HG03060 (cell line): ENCODE data around the gene RAVER1.

Experiments
- ATAC-seq: cut with Tn5 transposase; IDR thresholded peaks from one replicate; pipeline ENCODE4 v1.9.1; 2021; ENCODE audit warnings: low read depth, moderate number of reproducible peaks; ENCODE audit not compliant: unreplicated experiment

RAVER1 gene

GRCh38 chr19:10318807-10319682 lies 14.3 kb downstream of the RAVER1 start:
- ATAC-seq = no peak

GRCh38 chr19:10317857-10318462 lies 15.4 kb downstream of the RAVER1 start:
- no peak for ATAC-seq

DNA sequence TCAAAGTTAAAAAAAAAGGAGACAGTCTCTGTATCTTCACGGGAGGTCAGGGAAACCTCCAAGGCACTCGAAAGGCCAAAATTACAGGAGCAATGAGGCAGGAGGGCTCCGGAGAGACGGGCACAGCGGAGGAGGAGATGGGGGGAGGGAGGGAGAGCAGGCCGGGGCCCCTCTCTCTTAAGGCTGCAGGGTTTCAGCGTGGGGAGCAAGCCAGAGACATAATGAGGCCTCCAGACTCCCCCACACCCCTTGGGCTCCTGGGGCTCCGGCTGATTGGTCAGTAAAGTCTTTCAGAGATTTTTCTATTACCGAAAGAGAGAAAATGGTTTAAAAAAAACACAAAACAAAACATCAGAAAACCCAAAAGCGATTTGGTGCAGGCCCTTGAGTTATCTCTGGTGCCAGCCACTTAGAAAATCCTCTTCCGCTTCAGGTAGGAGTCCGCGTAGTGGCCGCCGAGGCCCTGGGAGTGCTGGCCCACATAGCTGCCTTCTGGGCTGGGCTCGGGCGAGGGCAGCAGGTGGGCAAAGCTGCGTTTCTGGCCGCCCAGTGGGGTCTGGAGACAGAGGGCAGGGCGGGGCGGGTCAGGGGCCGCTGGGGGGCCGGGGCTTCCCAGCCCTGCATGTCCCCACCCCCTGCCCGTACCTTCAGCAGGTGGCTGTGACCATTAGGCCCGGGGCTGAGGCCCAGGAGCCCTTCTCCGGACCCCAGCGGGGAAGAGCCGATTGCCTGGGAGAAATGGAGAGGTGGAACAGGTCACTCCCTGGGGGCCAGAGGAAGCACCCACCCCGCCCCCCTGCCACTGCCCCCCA lies 16.1 kb downstream of the RAVER1 start:
- no peak for ATAC-seq

- no peak for ATAC-seq
Observed at GRCh38 chr19:10316229-10317044, 16.9 kb downstream of the RAVER1 start.

- no peak for ATAC-seq
Observed at GRCh38 chr19:10315335-10316214, 17.8 kb downstream of the RAVER1 start, which contains the start of gene FDX2. TSS of gene FDX2 (minus strand) at chr19:10316015. CDS start at chr19:10315996, 19 bp downstream.

DNA sequence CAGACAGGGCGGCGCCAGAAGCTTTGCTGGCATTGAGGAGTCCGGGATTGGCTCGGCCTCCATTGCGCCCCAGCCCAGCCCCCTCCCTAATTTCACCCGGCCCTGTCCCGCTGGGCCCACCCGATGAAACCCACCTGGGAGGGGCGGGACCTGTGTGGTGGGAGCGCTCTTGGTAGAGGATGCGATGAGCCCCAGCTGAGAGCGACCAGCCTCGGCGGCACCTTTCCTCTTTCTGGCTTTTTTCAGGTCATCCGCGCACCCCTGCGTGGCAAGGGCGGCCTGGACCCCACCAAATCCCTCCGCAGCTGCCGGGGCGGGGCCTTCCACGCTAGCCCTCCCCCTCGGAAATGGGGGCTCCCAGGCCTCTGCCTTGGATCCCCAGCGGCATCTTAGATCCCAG lies 23.9 kb downstream of the RAVER1 start, which contains the start of gene ZGLP1:
TSS of gene ZGLP1 (minus strand) at position 393 of the 400 bp plus-strand sequence.
- ATAC-seq = no peak

- no peak for ATAC-seq
Observed at GRCh38 chr19:10306327-10306726, 27.0 kb downstream of the RAVER1 start.

- no peak for ATAC-seq
Observed at GRCh38 chr19:10305139-10305806, 28.1 kb downstream of the RAVER1 start.

GRCh38 chr19:10299545-10300458 lies 33.5 kb downstream of the RAVER1 start:
- ATAC-seq = no peak

- no peak for ATAC-seq
Observed at GRCh38 chr19:10295847-10296591, 37.3 kb downstream of the RAVER1 start.

DNA sequence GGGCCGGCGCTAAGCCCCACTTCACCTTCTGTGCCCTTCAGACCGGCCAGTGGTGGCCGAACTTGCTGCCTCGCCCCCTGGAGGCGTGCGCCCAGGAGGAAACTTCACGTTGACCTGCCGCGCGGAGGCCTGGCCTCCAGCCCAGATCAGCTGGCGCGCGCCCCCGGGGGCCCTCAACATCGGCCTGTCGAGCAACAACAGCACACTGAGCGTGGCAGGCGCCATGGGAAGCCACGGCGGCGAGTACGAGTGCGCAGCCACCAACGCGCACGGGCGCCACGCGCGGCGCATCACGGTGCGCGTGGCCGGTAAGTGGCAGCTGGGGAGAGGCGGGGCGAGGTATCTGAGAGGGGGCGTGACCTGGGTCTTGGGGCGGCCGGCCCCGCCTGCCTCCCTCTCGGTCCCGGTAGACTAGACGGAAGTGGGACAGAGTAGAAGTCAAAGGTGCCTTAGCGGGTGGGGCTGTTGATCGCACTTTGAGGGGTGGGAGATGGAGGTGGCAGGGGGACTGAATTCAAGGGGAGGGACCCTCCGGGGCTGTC lies 38.0 kb downstream of the RAVER1 start:
- no peak for ATAC-seq

DNA sequence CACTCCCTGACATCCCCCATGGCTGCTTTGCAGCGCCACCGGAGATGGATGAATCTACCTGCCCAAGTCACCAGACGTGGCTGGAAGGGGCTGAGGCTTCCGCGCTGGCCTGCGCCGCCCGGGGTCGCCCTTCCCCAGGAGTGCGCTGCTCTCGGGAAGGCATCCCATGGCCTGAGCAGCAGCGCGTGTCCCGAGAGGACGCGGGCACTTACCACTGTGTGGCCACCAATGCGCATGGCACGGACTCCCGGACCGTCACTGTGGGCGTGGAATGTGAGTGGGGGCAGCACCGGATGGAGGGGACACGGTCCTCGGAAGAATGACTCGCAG lies 39.0 kb downstream of the RAVER1 start:
- no peak for ATAC-seq

DNA sequence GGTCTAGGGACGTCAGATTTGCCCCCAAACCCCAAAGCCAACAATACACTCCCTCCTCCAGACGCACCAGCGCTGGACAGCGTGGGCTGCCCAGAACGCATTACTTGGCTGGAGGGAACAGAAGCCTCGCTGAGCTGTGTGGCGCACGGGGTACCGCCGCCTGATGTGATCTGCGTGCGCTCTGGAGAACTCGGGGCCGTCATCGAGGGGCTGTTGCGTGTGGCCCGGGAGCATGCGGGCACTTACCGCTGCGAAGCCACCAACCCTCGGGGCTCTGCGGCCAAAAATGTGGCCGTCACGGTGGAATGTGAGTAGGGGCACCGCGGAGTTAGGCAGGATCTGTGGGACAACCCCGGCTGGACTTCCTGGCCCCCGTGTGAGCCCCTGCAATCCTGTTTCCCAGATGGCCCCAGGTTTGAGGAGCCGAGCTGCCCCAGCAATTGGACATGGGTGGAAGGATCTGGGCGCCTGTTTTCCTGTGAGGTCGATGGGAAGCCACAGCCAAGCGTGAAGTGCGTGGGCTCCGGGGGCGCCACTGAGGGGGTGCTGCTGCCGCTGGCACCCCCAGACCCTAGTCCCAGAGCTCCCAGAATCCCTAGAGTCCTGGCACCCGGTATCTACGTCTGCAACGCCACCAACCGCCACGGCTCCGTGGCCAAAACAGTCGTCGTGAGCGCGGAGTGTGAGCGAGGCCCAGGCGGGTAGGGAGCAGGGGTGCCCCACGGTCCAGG lies 39.5 kb downstream of the RAVER1 start:
- no peak for ATAC-seq

DNA sequence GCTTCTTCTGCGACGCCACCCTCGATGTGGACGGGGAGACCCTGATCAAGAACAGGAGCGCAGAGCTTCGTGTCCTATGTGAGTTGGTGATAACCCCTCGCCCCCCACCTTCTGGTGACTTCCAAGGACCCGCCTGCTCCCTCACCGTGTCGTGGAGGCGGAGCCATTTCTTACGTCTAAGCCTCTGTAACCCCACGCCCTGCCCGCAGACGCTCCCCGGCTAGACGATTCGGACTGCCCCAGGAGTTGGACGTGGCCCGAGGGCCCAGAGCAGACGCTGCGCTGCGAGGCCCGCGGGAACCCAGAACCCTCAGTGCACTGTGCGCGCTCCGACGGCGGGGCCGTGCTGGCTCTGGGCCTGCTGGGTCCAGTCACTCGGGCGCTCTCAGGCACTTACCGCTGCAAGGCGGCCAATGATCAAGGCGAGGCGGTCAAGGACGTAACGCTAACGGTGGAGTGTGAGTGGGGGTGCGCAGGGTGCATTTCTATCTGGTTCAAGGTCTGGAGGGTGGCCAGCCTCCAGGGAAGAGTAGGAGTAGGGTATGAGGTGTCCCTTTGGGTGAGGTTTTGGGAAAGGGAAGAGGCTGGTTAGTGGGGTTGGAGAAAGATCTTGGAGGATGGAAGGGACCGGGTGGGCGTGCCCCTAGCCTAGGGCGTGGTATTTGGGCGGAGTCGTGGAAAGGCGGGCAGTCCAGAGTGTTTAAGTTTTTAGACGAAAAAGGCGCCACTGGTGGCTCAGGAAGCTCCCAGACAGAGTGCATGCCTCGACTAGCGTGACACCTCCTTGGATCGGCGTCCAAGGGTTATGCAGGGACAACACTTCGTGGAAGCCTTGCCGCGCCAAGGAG lies 40.3 kb downstream of the RAVER1 start:
- no peak for ATAC-seq

GRCh38 chr19:10292206-10292788 lies 41.0 kb downstream of the RAVER1 start:
- ATAC-seq = no peak
